K562 (cell line): ENCODE data around the gene DSC1. TPM values are rescaled to one million over a fixed set of nuclear protein-coding genes. Genes with fewer than 3 reads are reported as not detected.
A peak's percentile ranks its signal among the peaks of the same experiment; 100 is the strongest.

ENCODE experiments used
- ATAC-seq: fragments of 200-7000 bp; cut with Tn5 transposase; 3 replicates; pipeline ENCODE4 v1.9.1; 2020; ENCODE audit warnings: moderate library complexity
- Bru-seq: library from RNA; stranded (reverse); fragments of 400-500 nt; gene quantifications from one replicate; lab custom pipeline; 2021; lab: Mats Ljungman, UMichigan
- BruChase-seq, 2 experiments: library from RNA; stranded (reverse); fragments of 400-500 nt; gene quantifications; one replicate each; lab custom pipeline; 2021; lab: Mats Ljungman, UMichigan
- BruUV-seq: library from RNA; stranded (reverse); fragments of 400-500 nt; replicated peaks from 2 replicates; lab custom pipeline; 2021; lab: Mats Ljungman, UMichigan
- CTCF ChIA-PET: fragments of 300-600 bp; formaldehyde crosslinking; extraction: SDS; loops from one replicate; lab custom pipeline; 2021; ENCODE audit warnings: low intra/inter-chr PET ratio; lab: Yijun Ruan, JAX
- POLR2A ChIA-PET: fragments of 300-600, 350-650 bp; sonication (Branson Sonifier 250); formaldehyde crosslinking; extraction: SDS; loops from one replicate; lab custom pipeline; 2021; ENCODE audit warnings: antibody characterized with exemption, inconsistent platforms; lab: Yijun Ruan, JAX
- DNase-seq, 4 experiments: peaks; one replicate each; pipeline versions ENCODE4 v3.0.0 to v3.0.0-alpha.2; 2011 to 2018; ENCODE audit warnings: low spot score in 3 of 4, mixed read lengths in 3 of 4; ENCODE audit errors: extremely low read depth in 1 of 4
- FAIRE-seq: peaks from 2 replicates; lab custom pipeline; 2011; peaks lifted over from hg19 to GRCh38; lab: Jason Lieb, UNC
- H2AFZ ChIP-seq: 2 replicates; pipeline ENCODE4 v1.6.0; 2011; ENCODE audit warnings: low read depth, low read length, control low read depth, inconsistent platforms
- H3K27ac ChIP-seq: fragments of 200-600 bp; 3 replicates; pipeline ENCODE4 v1.8.0; 2011; ENCODE audit warnings: low read depth, mild to moderate bottlenecking, control low read depth, inconsistent platforms, low read length, moderate library complexity, mixed read lengths; ENCODE audit errors: extremely low read depth
- H3K27me3 ChIP-seq, 2 experiments: fragments of 300-600 bp in 1 of 2; 2 replicates in 1 of 2; 3 replicates in 1 of 2; pipeline versions ENCODE4 v1.6.0 to v1.8.0; 2011; ENCODE audit warnings: inconsistent platforms in 2 of 2, low read length in 2 of 2, mild to moderate bottlenecking in 1 of 2, mixed read lengths in 1 of 2, moderate library complexity in 1 of 2; ENCODE audit not compliant: control insufficient read depth in 2 of 2, insufficient read depth in 2 of 2
- H3K36me3 ChIP-seq: fragments of 300-600 bp; 3 replicates; pipeline ENCODE4 v1.8.0; 2011; ENCODE audit warnings: mild to moderate bottlenecking, low read length, inconsistent platforms; ENCODE audit not compliant: control insufficient read depth, insufficient read depth
- H3K4me1 ChIP-seq, 2 experiments: fragments of 200-600 bp in 1 of 2; replicated peaks in 1 of 2; 2 replicates in 1 of 2; 3 replicates in 1 of 2; pipeline versions ENCODE4 v1.5.1 to v1.8.0; 2011; ENCODE audit warnings: inconsistent platforms in 2 of 2, low read length in 2 of 2, mild to moderate bottlenecking in 1 of 2, mixed read lengths in 1 of 2, moderate library complexity in 1 of 2; ENCODE audit not compliant: control insufficient read depth in 2 of 2, insufficient read depth in 2 of 2
- H3K4me2 ChIP-seq: 2 replicates; pipeline ENCODE4 v1.6.1; 2011; ENCODE audit warnings: low read length, control low read depth, inconsistent platforms, mixed read lengths; ENCODE audit not compliant: insufficient read depth
- H3K4me3 ChIP-seq: fragments of 200-600 bp; sonication (generic), shearing (Covaris generic); 2 replicates; pipeline ENCODE4 v1.5.1; 2016; ENCODE audit warnings: control low read depth, inconsistent platforms
- H3K79me2 ChIP-seq: fragments of 200-600 bp; 3 replicates; pipeline ENCODE4 v1.8.0; 2011; ENCODE audit warnings: low read length, inconsistent platforms; ENCODE audit not compliant: control insufficient read depth, insufficient read depth
- H3K9ac ChIP-seq, 2 experiments: 2 replicates each; pipeline versions ENCODE4 v1.6.0 to v1.6.1; 2011; ENCODE audit warnings: low read depth in 2 of 2, low read length in 2 of 2, control low read depth in 1 of 2, inconsistent platforms in 1 of 2, mild to moderate bottlenecking in 1 of 2, mixed read lengths in 1 of 2; ENCODE audit not compliant: insufficient read depth in 1 of 2
- H3K9me1 ChIP-seq: one replicate; pipeline ENCODE4 v1.6.0; 2011; ENCODE audit warnings: inconsistent platforms, mild to moderate bottlenecking, low read length, moderate library complexity; ENCODE audit not compliant: control insufficient read depth, insufficient read depth
- H3K9me3 ChIP-seq: replicated peaks from 2 replicates; pipeline ENCODE4 v1.5.1; 2011; ENCODE audit warnings: low read depth, low read length, inconsistent platforms; ENCODE audit not compliant: control insufficient read depth, insufficient read depth
- H4K20me1 ChIP-seq: replicated peaks from 2 replicates; pipeline ENCODE4 v1.6.1; 2011; ENCODE audit warnings: low read length, inconsistent platforms, mixed read lengths; ENCODE audit not compliant: control insufficient read depth, insufficient read depth
- DACH1 ChIP-seq: fragments of 450-650 bp; IDR thresholded peaks from 2 replicates; pipeline ENCODE4 v1.6.1; 2018; ENCODE audit not compliant: partially characterized antibody
- EWSR1 ChIP-seq: fragments of 450-650 bp; IDR thresholded peaks from 2 replicates; pipeline ENCODE4 v1.6.1; 2018; ENCODE audit warnings: borderline replicate concordance, mild to moderate bottlenecking, low read depth, moderate library complexity; ENCODE audit not compliant: partially characterized antibody
- MCM2 ChIP-seq: fragments of 450-650 bp; IDR thresholded peaks from 2 replicates; pipeline ENCODE4 v1.6.1; 2017; ENCODE audit warnings: low read depth, mild to moderate bottlenecking
- MTA2 ChIP-seq: fragments of 450-650 bp; IDR thresholded peaks from 2 replicates; pipeline ENCODE4 v1.6.1; 2016; ENCODE audit warnings: low read depth
- NFIX ChIP-seq: fragments of 250-450 bp; sonication (Bioruptor Pico); IDR thresholded peaks from 2 replicates; pipeline ENCODE4 v1.4.0; 2020; ENCODE audit warnings: low read depth, mild to moderate bottlenecking, moderate library complexity
- NR2C2 ChIP-seq, 2 experiments: fragments of 200-800 bp in 1 of 2; sonication (Bioruptor generic) in 1 of 2; sonication (generic) in 1 of 2; formaldehyde crosslinking in 1 of 2; IDR thresholded peaks; 2 replicates each; pipeline versions ENCODE4 v1.6.1 to v1.8.0; 2016 to 2022; ENCODE audit warnings: mild to moderate bottlenecking in 1 of 2, missing compliant biosample characterization in 1 of 2, missing genetic modification characterization in 1 of 2, missing genetic modification reagents in 1 of 2
- SMARCA4 ChIP-seq: fragments of 450-650 bp; IDR thresholded peaks from 2 replicates; pipeline ENCODE4 v1.6.1; 2016
- STAT5B ChIP-seq: fragments of 250-450 bp; sonication (Bioruptor Pico); IDR thresholded peaks from 2 replicates; pipeline ENCODE4 v1.8.0; 2021; ENCODE audit warnings: mild to moderate bottlenecking, inconsistent platforms
- TCF7 ChIP-seq: sonication (generic); IDR thresholded peaks from 2 replicates; pipeline ENCODE4 v1.6.1; 2016; ENCODE audit warnings: antibody characterized with exemption, borderline replicate concordance
- THAP7 ChIP-seq: fragments of 250-450 bp; sonication (Bioruptor Pico); IDR thresholded peaks from 2 replicates; pipeline ENCODE4 v1.5.0; 2021
- ZNF124 ChIP-seq: sonication (generic); formaldehyde crosslinking; IDR thresholded peaks from 2 replicates; pipeline ENCODE4 v1.8.1; 2022; ENCODE audit warnings: missing genetic modification reagents
- ZNF277 ChIP-seq: fragments of 250-450 bp; sonication (Bioruptor Pico); IDR thresholded peaks from 2 replicates; pipeline ENCODE4 v1.8.0; 2022; ENCODE audit warnings: inconsistent platforms, mild to moderate bottlenecking, moderate library complexity, borderline replicate concordance
- ZNF280B ChIP-seq: fragments of 250-450 bp; sonication (Bioruptor Pico); IDR thresholded peaks from 2 replicates; pipeline ENCODE4 v1.5.1; 2021; ENCODE audit warnings: mild to moderate bottlenecking
- ZNF282 ChIP-seq: sonication (generic); formaldehyde crosslinking; IDR thresholded peaks from 2 replicates; pipeline ENCODE4 v1.8.1; 2023; ENCODE audit warnings: missing genetic modification reagents
- ZNF445 ChIP-seq: fragments of 250-450 bp; sonication (Bioruptor Pico); IDR thresholded peaks from 2 replicates; pipeline ENCODE4 v1.4.0; 2020; ENCODE audit warnings: low read depth, mild to moderate bottlenecking, moderate library complexity
- ZNF830 ChIP-seq: fragments of 250-450 bp; sonication (Bioruptor Pico); IDR thresholded peaks from 2 replicates; pipeline ENCODE4 v1.5.0; 2021; ENCODE audit warnings: mild to moderate bottlenecking
- WGBS: fragments of 100-300 bp; shearing (Covaris generic); methylation state at CpG from one replicate; pipeline ENCODE4 v1.1.6; 2016; ENCODE audit warnings: low coverage, mixed read lengths; ENCODE audit not compliant: insufficient coverage; ENCODE audit errors: missing lambda C conversion rate; 5-methylcytosine and 5-hydroxymethylcytosine counted together
- in situ Hi-C: fragments of 300-500 bp; cut with MboI; formaldehyde crosslinking; loops from 4 replicates; pipeline ENCODE4 v1.15.0; 2018; ENCODE audit warnings: inconsistent platforms, mixed read lengths
- intact Hi-C: fragments of 100-400 bp; cut with micrococcal nuclease; formaldehyde crosslinking; loops from 2 replicates; pipeline ENCODE4 v1.14.2; 2022
- long read RNA-seq, 3 experiments: library from polyadenylated mRNA in 2 of 3; library from RNA in 1 of 3; unstranded in 2 of 3; stranded (forward) in 1 of 3; transcript quantifications; one replicate each; pipeline ENCODE4 v2.0.0, GENCODE V29; 2019 to 2022
- polyA minus RNA-seq, 3 experiments: library from RNA; depleted of rRNA, polyadenylated mRNA; stranded (reverse); fragments of >200 nt; gene quantifications; 2 replicates each; pipeline ENCODE4 v1.2.3, GENCODE V29; 2011
- polyA plus RNA-seq, 8 experiments: library from polyadenylated mRNA; depleted of rRNA in 4 of 8; stranded (reverse) in 5 of 8; unstranded in 3 of 8; fragments of >200 nt; fragmentation: Nextera tagmentation in 2 of 8; fragmentation: Illumina TruSeq in 1 of 8; extraction: Ambion mirVana in 2 of 8; extraction: Trizol in 1 of 8; gene quantifications; 2 replicates each; pipeline versions ENCODE4 v1.2.1 to v1.2.3, GENCODE V29; 2011 to 2014; ENCODE audit warnings: inconsistent platforms in 1 of 8, missing spikeins in 1 of 8
- total RNA-seq, 7 experiments: library from RNA; depleted of rRNA in 6 of 7; stranded (reverse); fragments of >200 nt in 6 of 7; fragmentation: Illumina TruSeq in 2 of 7; extraction: Trizol in 2 of 7; gene quantifications; 2 replicates each; pipeline versions ENCODE4 v1.2.1 to v1.2.3, GENCODE V29; 2011 to 2021; ENCODE audit warnings: low replicate concordance in 1 of 7

DSC1 gene
- not detected in 2 replicates for total RNA-seq (2011; cell fraction: chromatin; rRNA removed; ENCODE audit: low replicate concordance)
- not detected in 2 replicates for total RNA-seq (2011; cell fraction: nucleolus; rRNA removed)
- not detected in 2 replicates for total RNA-seq (2011; cell fraction: nucleoplasm; rRNA removed)
- total RNA-seq (2014; rRNA removed) (0.04 and 0.05 TPM in 2 replicates), total RNA-seq (2014; rRNA removed; fragmentation: Illumina TruSeq; extraction: Trizol) (0.04 and 0.06 TPM in 2 replicates), total RNA-seq (2015; rRNA removed; fragmentation: Illumina TruSeq; extraction: Trizol) (not detected in 2 replicates), total RNA-seq (2021) (not detected in 2 replicates), polyA plus RNA-seq (2011; rRNA removed) (0.01 TPM in 1 of 2 replicates, not detected in the other), polyA plus RNA-seq (2014; fragmentation: Illumina TruSeq; extraction: Trizol) (0.03 TPM in 1 of 2 replicates, not detected in the other), polyA plus RNA-seq (2014; fragmentation: Nextera tagmentation; extraction: Ambion mirVana) (under 1 TPM; 0.04 to 0.06 TPM), polyA plus RNA-seq (2014; rRNA removed) (0.07 TPM in 1 of 2 replicates, not detected in the other), polyA minus RNA-seq (2011; rRNA and poly(A)+ RNA removed) (not detected in 2 replicates), Bru-seq, nascent RNA (percentile 10 among the genes with signal in this experiment), BruChase-seq, experiment 1, labeled RNA remaining after a 2-hour chase (percentile 9 among the genes with signal in this experiment), BruChase-seq, experiment 2, labeled RNA remaining after a 6-hour chase (percentile 10 among the genes with signal in this experiment)
- polyA plus RNA-seq (2011; cell fraction: cytosol; rRNA removed): not detected in 2 replicates
- not detected in 2 replicates for polyA plus RNA-seq (2011; cell fraction: nucleus; rRNA removed)
- polyA plus RNA-seq (2012): 0.04 and 0.25 TPM in 2 replicates
- polyA minus RNA-seq (2011; cell fraction: cytosol; rRNA and poly(A)+ RNA removed): not detected in 2 replicates
- polyA minus RNA-seq (2011; cell fraction: nucleus; rRNA and poly(A)+ RNA removed): not detected in 2 replicates
- long read RNA-seq, experiment 1: 0 reads
- long read RNA-seq, experiment 2: 0 reads
- long read RNA-seq, experiment 3: 0 reads

GRCh38 chr18:31162825-31163435, at the start of gene DSC1:
DSC1 (minus strand) TSS chr18:31162856; CDS start chr18:31162594, 262 bp downstream.
- Histone ChIP-seq H3K79me2 (no peaks in the 10 kb centered on the region), H3K27me3 (no peaks in the 10 kb centered on the region), H3K9ac (no peak within 1 kb of the TSS), H3K4me3 (no peak within 1 kb of the TSS), H3K4me1 (no peaks in the 10 kb centered on the region), H3K27ac (no peak within 1 kb of the TSS), H3K9me1 (no peaks in the 10 kb centered on the region), H3K36me3 (no peaks in the 10 kb centered on the region), H3K9me3 (no peaks in the 10 kb centered on the region), H3K4me2 (no peak within 1 kb of the TSS), H4K20me1 (no peaks in the 10 kb centered on the region), H2AFZ (no peak within 1 kb of the TSS)
- FAIRE-seq (no peak), DNase-seq (no peak), ATAC-seq (no peak)
- in situ Hi-C loops (no loop called here), intact Hi-C loops (no loop called here)
- 11% methylated on average over 5 of the region's 5 CpGs for WGBS
- no TSS peak for BruUV-seq
- no peak for TF ChIP-seq ZNF282 (CRISPR knock-in tag)
- TF ChIP-seq STAT5B (CRISPR knock-in tag): no peak
- no peak for TF ChIP-seq ZNF280B
- TF ChIP-seq MCM2: no peak
- no peak for TF ChIP-seq TCF7
- TF ChIP-seq ZNF830: no peak
- TF ChIP-seq DACH1: no peak
- TF ChIP-seq ZNF124 (CRISPR knock-in tag): no peak
- TF ChIP-seq NFIX (CRISPR knock-in tag): no peak
- TF ChIP-seq EWSR1: no peak
- TF ChIP-seq ZNF277 (CRISPR knock-in tag): no peak
- TF ChIP-seq SMARCA4: no peak
- TF ChIP-seq NR2C2 (CRISPR knock-in tag; IDR thresholded peaks at IDR 0.05): no peak
- TF ChIP-seq NR2C2 (tag; IDR thresholded peaks at IDR 0.05): no peak
- TF ChIP-seq ZNF445 (CRISPR knock-in tag): no peak
- no peak for TF ChIP-seq THAP7 (CRISPR knock-in tag)
- TF ChIP-seq MTA2: no peak
- ChIA-PET POLR2A (no interaction called here), CTCF (interaction anchor here (0.7 kb wide), 1 partner anchor 15 kb away, joined by 3 read pairs; no protein-coding TSS in a partner anchor)
